GM18526 (cell line): ENCODE data around the gene CADM2.

Experiments used
- POLR2A ChIP-seq: IDR thresholded peaks from 3 replicates; pipeline ENCODE4 v1.6.1; 2011; ENCODE audit not compliant: insufficient read length; ENCODE audit errors: extremely low read depth

CADM2 gene

DNA sequence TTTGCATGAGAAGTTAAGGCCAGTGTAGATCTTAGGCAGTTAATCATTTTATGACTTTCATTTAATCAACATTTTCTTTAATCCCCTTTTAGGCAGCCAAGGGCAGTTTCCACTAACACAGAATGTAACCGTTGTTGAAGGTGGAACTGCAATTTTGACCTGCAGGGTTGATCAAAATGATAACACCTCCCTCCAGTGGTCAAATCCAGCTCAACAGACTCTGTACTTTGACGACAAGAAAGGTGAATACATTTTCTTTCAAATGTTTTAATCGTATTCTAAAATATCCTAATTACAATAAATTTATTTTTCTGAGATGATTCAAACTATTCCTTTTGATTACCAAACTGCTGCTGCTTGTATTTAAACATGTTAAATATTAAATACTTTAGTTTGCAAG lies 843.2 kb downstream of the CADM2 start:
- TF ChIP-seq POLR2A, result no peak

DNA sequence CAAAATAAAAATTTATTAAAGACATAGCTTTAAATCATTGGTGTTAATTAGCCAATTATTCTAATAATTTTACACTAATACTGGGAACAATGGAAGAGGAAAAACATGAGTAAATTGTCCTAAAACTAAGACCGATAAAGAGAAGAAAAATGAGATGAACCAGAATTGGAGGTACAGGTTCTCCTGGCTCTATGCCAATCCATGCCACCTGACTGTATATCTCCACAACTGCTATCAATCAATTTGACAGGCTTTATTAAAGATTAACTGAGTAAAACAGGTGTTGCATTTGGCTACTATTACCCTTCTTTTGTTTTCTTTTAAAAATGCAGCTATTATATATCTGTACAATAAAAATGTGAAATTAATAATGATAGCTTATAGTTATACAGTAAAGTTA lies 850.0 kb downstream of the CADM2 start:
- TF ChIP-seq POLR2A, result no peak

DNA sequence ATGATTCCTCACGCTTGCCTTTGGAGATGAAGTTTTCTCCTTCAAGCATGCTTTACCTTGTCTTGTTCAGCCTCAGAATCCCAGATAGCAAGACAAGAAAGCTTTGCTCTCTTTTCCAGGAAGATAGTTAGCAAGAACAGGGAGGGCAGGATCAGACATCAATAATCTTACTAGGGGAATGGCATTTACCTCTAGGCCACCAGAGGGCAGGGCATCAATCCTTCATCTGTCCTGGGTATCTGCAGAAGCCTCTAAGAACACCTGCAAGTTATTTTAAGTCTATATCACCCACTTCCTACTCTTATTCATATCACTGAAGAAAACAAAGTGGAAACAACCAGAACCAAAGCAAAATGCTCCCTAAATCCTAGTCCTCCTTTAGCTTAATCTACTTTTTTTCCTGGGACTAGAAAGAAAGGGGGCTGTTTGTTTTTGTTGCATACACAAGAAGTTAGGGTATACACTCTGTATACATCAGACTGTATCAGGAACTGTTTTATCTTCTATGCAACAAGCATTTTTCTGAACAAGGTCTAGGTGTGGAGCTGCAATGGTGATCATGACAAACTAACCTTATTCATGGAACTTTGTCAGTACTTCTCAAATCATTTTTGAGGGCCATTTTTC lies 862.5 kb downstream of the CADM2 start:
- TF ChIP-seq POLR2A, result no peak

DNA sequence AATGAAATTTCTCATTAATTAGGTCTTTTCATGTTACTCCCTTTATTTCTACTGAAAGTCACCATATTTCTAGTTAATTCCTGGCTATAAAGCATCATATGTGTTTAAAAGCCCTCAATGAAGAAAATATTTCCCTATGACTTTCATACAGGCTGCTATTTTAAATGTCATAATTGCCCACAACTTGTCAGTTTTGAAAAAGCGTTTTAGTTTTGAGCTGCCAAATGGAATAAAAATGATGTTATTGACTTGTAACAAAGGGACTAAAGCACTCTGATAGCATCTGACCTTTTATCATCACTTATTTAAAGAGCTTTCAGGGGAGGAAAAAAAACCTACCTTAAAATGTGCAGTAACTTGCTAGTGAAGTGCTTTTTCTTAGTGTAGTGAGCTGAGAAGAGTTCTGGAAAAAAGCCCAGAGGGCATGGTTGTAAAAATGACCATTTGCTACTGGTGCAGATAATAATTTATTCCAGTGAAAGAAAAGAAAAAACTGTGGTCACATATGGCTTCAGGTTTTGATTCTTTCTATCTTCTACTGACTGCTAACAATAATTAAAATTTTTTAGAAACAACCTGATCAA lies 877.2 kb downstream of the CADM2 start:
- no peak for TF ChIP-seq POLR2A

DNA sequence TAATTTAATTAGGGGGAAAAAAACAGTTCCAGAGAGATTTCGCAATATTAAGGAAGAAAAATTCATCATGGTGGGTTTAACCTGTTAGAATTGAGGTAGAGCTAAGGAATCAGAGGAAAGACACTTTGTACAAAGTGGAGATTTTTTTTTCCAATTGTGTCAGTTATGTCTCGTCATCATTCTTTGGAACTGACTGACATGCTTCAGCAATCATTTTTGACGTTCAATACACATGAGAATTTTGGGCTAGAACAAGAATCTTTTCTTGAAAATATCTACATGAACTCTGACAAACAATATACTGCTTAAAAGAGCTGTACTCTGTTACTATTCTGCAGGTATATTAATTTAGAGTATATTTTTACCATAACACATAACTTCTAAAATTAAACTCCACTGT lies 878.6 kb downstream of the CADM2 start:
- no peak for TF ChIP-seq POLR2A

DNA sequence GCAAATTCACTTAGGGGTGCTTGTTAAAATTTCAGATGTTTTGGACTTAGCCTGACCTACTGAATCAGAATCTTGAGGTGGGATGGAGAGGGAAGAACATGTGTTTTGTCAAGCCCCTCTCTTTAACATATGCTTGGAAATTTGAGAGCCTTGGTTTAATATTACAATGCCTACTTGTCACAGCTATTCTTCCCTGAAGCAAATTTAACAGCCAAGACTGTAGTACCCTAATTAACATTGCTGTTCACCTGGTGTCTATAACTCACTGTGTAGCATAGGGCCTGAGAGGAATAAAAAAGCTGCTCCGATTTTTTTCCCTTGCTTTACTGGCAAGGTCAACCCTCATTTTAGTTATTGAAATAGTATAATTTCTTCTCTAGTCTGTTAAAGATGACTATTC lies 880.1 kb downstream of the CADM2 start:
- TF ChIP-seq POLR2A, result no peak

DNA sequence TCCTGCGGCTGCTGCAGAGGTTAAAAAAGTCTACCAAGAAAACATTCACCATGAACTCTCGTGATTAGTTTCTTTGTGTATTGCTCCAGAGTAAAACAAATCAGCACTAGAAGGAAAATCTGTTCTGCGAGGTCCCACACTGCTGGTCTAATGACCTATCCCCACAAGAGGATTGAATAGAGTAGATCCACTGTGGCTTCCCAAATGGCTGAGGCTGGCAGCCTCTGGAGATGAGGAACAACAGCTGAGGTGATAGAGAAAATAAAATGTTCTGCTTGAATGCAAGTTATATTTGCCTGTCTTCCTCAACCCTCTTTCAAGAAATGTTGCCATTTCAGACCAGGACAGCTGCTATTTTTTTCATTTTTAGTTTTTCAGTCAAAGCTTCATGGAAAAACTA lies 883.3 kb downstream of the CADM2 start:
- no peak for TF ChIP-seq POLR2A

DNA sequence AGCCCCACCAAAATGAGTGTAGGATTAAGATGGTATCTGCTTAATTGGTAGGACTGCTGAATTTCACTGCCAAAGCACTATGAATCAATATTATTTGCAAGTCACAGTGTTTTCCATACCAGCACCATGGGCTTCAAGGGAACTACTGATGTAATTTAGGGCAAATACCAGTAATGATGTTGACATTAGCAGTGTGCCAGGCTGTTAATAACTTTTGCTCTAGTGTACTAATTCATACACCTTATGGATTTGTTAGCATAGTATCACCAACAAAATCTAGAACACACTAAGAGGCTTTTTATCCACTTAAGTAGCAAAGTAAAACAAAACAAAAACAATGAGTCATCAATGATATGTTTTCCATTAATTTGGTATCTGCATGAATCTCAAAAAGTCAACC lies 888.2 kb downstream of the CADM2 start:
- no peak for TF ChIP-seq POLR2A

DNA sequence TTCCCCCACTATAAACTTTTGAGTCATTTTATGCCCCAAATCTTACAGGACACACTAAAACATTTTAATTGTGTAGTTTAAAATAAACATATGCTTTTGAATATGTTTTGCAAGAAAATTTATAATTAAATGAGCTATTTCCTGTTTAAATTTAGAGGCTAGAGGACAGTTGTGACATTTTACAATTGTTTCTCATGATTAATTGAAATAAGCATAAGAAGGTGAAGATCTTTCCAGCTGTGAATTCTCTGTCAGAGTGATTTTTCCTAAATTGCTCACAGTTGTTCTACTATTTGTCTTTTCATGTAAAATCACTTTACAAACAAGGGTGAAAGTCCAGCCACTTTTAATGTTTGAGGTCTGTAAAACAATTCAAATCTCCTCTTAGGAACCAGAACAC lies 892.3 kb downstream of the CADM2 start:
- no peak for TF ChIP-seq POLR2A

DNA sequence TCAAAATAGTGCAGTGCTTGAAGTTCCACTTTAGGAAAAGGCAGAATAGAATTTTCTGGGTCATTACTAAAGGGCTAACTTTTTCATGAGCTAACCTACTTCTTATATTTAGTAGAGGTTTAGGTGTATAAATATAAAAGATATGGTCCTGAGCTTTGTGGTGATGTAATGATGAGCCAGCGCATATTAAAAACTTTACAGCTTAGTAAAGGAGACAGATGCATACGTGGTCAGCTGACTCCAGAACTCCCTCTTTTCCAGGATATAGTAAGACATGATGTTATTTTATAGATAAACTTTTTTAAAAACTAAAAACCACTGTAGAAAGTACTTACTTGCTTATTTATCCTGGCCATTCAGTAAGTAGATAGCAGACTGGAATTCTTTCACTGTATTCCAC lies 895.0 kb downstream of the CADM2 start:
- TF ChIP-seq POLR2A, result no peak

DNA sequence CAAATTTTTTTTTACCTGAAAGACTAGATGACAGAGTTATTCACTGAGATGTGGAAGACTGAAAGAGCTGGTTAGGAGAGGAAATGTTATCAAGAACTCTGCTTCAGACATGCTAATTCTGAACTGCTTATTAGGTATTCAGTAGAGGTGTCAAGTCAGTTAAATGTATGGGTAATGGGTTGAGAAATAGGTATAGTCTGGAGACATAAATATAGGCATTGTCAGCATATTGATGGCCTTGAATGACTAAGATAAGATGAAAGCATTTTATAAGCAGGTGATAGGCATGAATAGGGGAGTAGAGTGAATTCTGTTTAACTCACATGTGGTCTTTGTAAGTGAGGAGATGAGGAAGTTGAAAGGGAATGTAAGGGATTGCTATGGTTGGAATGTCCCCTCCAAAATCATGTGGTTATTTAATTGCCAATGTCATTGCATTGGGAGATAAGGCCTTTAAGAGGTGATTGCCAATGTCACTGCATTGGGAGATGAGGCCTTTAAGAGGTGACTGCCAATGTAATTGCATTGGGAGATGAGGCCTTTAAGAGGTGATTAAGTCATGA lies 904.2 kb downstream of the CADM2 start:
- TF ChIP-seq POLR2A, result no peak

DNA sequence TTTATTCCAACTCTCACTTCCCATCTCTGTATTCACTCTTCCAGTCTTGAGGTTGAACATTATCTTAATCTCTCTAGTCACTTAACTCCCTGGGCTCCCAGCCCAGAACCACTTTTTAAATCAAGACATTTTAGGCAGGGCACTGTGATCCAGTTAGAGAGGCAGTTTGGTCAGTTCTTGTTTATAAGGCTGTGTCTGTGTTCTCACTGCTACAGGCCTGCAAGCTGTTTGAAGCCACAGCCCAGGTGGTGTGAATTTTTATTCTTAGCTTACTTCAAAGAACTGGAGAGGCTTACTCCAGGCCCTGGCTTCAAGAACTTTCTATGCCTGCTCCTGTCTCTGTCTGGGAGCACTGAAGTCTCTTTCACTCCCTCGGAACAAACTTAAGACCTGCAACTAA lies 906.1 kb downstream of the CADM2 start:
- TF ChIP-seq POLR2A, result no peak

DNA sequence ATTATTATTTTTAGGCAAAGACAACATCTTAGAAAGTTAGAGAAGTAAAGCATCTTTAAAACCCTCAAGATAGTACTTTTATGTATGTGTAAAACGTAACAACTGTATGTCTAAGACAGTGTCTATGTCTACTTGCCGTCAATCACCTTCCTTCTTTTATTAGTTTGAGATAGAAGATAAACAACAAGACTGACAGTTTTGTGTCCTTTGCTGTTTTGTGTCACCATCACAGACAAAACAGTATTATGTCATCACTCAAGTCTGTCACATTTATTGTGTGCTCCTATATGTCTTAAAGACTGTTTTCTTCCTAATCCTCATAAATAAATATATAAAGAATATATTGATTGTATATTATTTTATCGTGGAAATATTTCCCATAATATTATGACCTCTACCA lies 908.3 kb downstream of the CADM2 start:
- no peak for TF ChIP-seq POLR2A

DNA sequence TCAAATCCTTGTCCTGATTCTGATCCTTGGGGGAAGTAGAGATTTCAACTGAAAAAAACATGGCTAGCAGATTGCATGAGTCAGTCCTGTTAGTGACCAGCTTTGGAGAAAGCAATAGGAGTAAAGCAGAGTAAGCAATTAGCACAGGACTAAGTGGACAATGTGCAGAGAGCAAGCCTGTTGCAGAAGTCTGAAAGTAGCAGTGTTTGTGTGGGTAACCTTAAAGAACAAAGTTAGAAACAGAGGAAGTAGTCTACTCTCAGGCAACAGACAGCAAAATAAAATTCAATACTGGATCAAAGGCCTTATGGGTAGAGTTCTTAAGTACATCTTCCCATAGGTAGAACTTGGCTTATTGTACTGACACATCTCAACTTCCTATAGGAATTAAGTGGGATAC lies 916.8 kb downstream of the CADM2 start:
- TF ChIP-seq POLR2A, result no peak

DNA sequence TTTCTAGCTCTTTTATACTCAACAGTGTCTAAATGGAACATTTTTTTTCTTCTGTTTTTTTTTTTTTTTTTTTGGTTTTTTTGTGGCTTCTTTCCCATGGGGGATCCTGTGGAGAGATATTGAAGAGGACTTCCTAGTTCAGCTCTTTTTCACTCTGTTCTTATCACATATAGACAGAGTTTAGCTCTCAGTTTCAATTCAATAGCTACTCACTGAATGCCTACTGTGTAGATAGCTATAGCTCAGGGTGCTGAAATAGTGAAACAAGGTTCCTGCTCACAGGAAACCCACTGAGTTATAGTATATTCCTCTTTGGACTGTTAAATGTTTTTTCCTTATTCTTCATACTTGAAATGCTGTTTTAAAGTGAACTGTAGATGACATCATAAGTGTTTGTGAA lies 918.8 kb downstream of the CADM2 start:
- no peak for TF ChIP-seq POLR2A

DNA sequence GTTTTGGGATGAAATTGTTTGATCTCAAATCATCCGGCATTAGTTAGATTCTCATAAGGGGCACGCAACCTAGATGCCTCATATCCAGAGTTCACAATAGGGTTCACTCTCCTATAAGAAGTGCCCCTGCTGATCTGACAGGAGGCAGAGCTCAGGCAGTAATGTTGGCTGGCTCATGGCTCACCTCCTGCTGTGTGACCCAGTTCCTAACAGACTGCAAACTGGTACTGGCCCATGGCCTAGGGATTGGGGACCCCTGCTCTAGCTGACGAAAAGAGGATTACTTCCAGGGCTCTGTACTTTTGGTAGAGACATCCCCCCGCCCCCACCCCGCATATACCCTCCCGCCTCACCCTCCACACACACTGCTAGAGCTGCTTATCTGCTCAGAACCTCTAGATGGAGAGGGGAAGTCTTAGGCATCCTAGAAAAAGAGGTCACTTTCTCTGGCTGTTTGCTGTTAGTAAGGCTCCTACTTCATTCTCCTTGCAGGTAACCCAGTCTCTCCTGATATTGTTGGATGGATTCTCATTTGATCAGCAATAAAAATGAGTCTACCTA lies 923.1 kb downstream of the CADM2 start:
- no peak for TF ChIP-seq POLR2A

DNA sequence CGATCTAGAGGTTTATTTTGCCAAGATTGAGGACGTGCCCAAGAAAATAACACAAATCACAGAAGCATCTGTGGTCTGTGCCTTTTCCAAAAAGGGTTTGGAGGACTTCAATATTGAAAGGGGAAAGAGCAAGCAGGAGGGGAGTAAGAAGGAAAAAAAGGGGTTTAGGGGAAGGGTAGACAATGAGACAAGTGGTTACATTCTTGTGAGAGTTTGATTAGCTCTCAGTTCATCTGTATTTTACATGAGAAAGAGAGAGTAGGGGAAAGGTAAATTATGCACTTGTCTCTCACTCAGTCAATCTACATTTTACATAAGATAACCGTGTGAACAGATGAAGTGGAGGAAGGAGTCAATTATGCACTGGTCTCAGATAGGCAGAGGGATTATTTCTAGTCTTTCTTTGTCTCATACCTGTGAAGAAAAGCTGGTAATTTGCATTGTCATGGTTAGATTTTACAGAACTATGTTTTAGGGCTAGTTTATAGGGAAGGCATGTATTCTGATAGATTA lies 931.3 kb downstream of the CADM2 start:
- no peak for TF ChIP-seq POLR2A

DNA sequence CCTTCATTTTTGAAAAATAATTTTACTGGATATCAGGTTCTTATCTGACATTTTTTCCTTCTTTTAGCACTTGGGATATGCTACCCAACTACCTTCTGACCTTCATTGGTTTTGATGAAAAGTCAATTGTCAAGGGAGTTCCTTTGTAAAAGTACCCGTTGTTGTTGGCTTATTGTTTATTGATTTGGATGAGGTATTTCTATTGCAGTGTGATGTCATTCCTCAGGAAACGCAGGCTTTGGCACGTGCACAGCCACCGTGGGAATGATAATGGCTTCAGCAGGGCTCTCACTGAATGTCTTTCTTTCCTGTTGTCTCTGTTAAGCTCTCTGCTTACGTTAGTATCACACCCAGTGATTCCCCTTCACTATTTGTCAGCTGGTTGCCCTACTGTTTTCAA lies 944.6 kb downstream of the CADM2 start:
- TF ChIP-seq POLR2A, result no peak
